Transverse colon (tissue), 4 donors: ENCODE measurements around the gene N4BP2. TPM values are rescaled to one million over a fixed set of nuclear protein-coding genes. Genes with fewer than 3 reads are reported as not detected.

Experiments used
- DNase-seq: peaks from one replicate; pipeline ENCODE4 v3.0.0-alpha.2; 2019
- H3K27ac ChIP-seq, 4 donors: fragments of 200-600 bp; sonication (generic); 2 replicates each; pipeline ENCODE4 v1.5.1; 2016 to 2018; ENCODE audit warnings: inconsistent platforms in 4 of 4
- H3K27me3 ChIP-seq: fragments of 200-600 bp; sonication (generic); 2 replicates; pipeline ENCODE4 v1.5.1; 2017; ENCODE audit warnings: inconsistent platforms
- H3K36me3 ChIP-seq, 4 donors: fragments of 200-600 bp; sonication (generic); 2 replicates each; pipeline ENCODE4 v1.5.1; 2017 to 2019; ENCODE audit warnings: inconsistent platforms in 4 of 4
- H3K4me1 ChIP-seq, 4 donors: fragments of 200-600 bp; sonication (generic); 2 replicates each; pipeline ENCODE4 v1.5.1; 2017 to 2020; ENCODE audit warnings: inconsistent platforms in 4 of 4
- H3K4me3 ChIP-seq, 4 donors: fragments of 200-600 bp; sonication (generic); 1 replicate in 1 of 4; 2 replicates in 3 of 4; pipeline versions ENCODE4 v1.5.1 to v1.6.1; 2017 to 2019; ENCODE audit warnings: inconsistent platforms in 4 of 4
- H3K9me3 ChIP-seq, 2 donors: fragments of 200-600 bp; sonication (generic); 2 replicates each; pipeline ENCODE4 v1.5.1; 2017 to 2019; ENCODE audit warnings: inconsistent platforms in 2 of 2
- EP300 ChIP-seq: sonication (generic); formaldehyde crosslinking; IDR thresholded peaks from one replicate; pipeline ENCODE4 v1.6.1; 2017; ENCODE audit warnings: antibody characterized with exemption, low read depth
- POLR2A ChIP-seq: fragments of 450-650 bp; IDR thresholded peaks from one replicate; pipeline ENCODE4 v1.6.1; 2016; ENCODE audit warnings: antibody characterized with exemption, mild to moderate bottlenecking, moderate library complexity
- POLR2AphosphoS5 ChIP-seq, 3 donors: sonication (generic); formaldehyde crosslinking; IDR thresholded peaks; one replicate each; pipeline ENCODE4 v1.6.1; 2016; ENCODE audit warnings: antibody characterized with exemption in 3 of 3
- WGBS, 2 donors: methylation state at CpG; one replicate each; pipeline ENCODE4 v1.1.5; 2018; ENCODE audit warnings: low coverage in 1 of 2; 5-methylcytosine and 5-hydroxymethylcytosine counted together
- in situ Hi-C, 4 donors: fragments of 200-750 bp; cut with MboI; loops; one replicate each; pipeline versions ENCODE4 v1.15.0 to v1.15.1; 2017; ENCODE audit warnings: low sequenced_read_pairs in 3 of 4, low pct_ligation_motif_present in 1 of 4, low pct_unique_long_range_greater_than_20kb in 1 of 4
- intact Hi-C: fragments of 100-400 bp; cut with DNase I; formaldehyde crosslinking; loops from one replicate; pipeline ENCODE4 v1.15.1; 2023; ENCODE audit warnings: low total_unique reads
- total RNA-seq, 4 donors: library from RNA; depleted of rRNA; stranded (reverse); fragments of >200 nt; gene quantifications; one replicate each; pipeline ENCODE4 v1.1.0, GENCODE V29; 2016
- TF ChIP-seq, protein P1 (sequence below), 5 experiments: fragments of 200-600 bp in 3 of 5; fragments of 450-650 bp in 2 of 5; sonication (generic) in 3 of 5; IDR thresholded peaks; 1 replicate in 2 of 5; 2 replicates in 3 of 5; pipeline ENCODE4 v1.5.1; 2016 to 2017; ENCODE audit warnings: antibody characterized with exemption in 5 of 5, inconsistent platforms in 3 of 5, mild to moderate bottlenecking in 2 of 5, moderate library complexity in 1 of 5

Gene N4BP2
- total RNA-seq, 4 donors from 2014 or later, result 7.9 to 19.5 (median 12.5) TPM

DNA sequence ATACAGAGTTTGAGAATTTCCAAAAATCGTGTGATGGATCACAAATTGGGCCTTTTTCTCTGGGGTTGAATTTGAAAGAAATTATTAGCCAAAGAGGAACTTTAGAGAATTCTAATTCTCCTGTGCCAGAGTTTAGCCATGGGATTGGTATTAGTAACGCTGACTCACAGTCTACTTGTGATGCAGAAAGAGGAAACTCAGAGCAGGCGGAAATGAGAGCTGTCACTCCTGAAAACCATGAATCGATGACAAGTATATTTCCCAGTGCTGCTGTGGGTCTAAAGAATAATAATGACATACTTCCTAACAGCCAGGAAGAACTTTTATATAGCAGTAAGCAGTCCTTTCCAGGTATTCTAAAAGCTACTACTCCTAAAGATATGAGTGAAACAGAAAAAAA, 64.9 kb downstream of the N4BP2 start:
- intact Hi-C loops (no loop called here), in situ Hi-C loops (no loop called here)
- TF ChIP-seq EP300 (no peak), POLR2AphosphoS5 (IDR thresholded peaks at IDR 0.05) (no peak), POLR2A (no peak)
- TF ChIP-seq, protein P1, sequence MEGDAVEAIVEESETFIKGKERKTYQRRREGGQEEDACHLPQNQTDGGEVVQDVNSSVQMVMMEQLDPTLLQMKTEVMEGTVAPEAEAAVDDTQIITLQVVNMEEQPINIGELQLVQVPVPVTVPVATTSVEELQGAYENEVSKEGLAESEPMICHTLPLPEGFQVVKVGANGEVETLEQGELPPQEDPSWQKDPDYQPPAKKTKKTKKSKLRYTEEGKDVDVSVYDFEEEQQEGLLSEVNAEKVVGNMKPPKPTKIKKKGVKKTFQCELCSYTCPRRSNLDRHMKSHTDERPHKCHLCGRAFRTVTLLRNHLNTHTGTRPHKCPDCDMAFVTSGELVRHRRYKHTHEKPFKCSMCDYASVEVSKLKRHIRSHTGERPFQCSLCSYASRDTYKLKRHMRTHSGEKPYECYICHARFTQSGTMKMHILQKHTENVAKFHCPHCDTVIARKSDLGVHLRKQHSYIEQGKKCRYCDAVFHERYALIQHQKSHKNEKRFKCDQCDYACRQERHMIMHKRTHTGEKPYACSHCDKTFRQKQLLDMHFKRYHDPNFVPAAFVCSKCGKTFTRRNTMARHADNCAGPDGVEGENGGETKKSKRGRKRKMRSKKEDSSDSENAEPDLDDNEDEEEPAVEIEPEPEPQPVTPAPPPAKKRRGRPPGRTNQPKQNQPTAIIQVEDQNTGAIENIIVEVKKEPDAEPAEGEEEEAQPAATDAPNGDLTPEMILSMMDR (IDR thresholded peaks at IDR 0.05), result no peak
- Histone ChIP-seq H3K36me3 (peaks cover 0 to 5% (median 0%) of the 10 kb centered on the region in 4 donors), H3K27ac (no peak overlapping the region), H3K9me3 (no peaks in the 10 kb centered on the region), H3K4me3 (no peak overlapping the region), H3K4me1 (no peaks in the 10 kb centered on the region), H3K27me3 (no peaks in the 10 kb centered on the region)
- no peak for DNase-seq
- 70 to 71% methylated on average over 4 of the region's 4 CpGs for WGBS, 2 donors

DNA sequence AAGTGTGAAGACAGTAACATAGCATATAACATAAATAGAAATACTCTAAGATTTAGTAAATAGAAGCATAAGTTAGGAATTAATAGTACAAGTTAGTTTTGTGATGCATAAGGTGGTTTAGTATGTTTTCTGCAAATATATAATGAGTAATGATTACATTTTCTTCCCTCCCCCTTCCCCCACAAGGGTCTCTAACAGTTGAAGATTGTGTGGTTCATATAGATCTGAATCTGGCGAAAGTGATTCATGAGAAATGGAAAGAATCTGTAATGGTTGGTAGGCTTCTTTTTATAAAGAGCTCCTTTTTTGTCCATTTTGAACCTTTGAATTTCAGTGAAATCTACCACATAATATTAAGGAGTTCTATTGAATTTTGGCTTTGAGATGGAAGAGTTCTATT, 66.3 kb downstream of the N4BP2 start:
- no peak for TF ChIP-seq POLR2A
- TF ChIP-seq, protein P1 (IDR thresholded peaks at IDR 0.05), result no peak
- no peak for TF ChIP-seq EP300
- TF ChIP-seq POLR2AphosphoS5 (IDR thresholded peaks at IDR 0.05), result no peak
- peaks cover 0 to 5% (median 0%) of the 10 kb centered on the region in 4 donors for H3K36me3 ChIP-seq
- H3K27ac ChIP-seq, result no peak overlapping the region
- no peak overlapping the region for H3K4me3 ChIP-seq
- no peak for DNase-seq
- H3K4me1 ChIP-seq, result no peaks in the 10 kb centered on the region
- 80 to 90% methylated on average over 1 of the region's 1 CpG for WGBS, 2 donors
- in situ Hi-C loops (no loop called here), intact Hi-C loops (no loop called here)
- H3K9me3 ChIP-seq, result no peaks in the 10 kb centered on the region
- H3K27me3 ChIP-seq, result no peaks in the 10 kb centered on the region

DNA sequence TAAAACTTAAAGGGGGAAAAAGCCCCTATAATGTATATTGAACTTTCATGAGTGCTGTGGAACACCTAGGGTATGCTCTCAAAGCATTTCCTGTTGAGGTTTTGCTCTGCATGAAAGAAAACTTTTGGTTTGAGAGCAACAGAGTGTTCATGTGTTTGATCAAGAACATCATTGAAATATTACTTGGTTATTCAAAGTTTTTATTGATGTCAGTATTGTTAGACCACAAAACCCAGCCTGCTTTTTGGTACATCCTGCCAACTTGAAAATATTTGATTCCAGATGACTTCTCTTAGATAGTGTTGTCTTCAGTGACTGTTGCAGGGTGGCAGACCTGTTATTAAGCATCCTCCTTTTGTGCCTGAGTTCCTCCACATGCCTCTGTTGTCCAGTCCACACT, 68.0 kb downstream of the N4BP2 start:
- in situ Hi-C loops, result no loop called here
- Histone ChIP-seq H3K27me3 (no peaks in the 10 kb centered on the region), H3K36me3 (peaks cover 0 to 1% (median 0%) of the 10 kb centered on the region in 4 donors), H3K4me3 (no peak overlapping the region), H3K4me1 (no peaks in the 10 kb centered on the region), H3K27ac (no peak overlapping the region), H3K9me3 (no peaks in the 10 kb centered on the region)
- no peak for DNase-seq
- TF ChIP-seq EP300, result no peak
- TF ChIP-seq, protein P1 (IDR thresholded peaks at IDR 0.05), result no peak
- TF ChIP-seq POLR2AphosphoS5 (IDR thresholded peaks at IDR 0.05), result no peak
- no peak for TF ChIP-seq POLR2A
- intact Hi-C loops, result no loop called here

DNA sequence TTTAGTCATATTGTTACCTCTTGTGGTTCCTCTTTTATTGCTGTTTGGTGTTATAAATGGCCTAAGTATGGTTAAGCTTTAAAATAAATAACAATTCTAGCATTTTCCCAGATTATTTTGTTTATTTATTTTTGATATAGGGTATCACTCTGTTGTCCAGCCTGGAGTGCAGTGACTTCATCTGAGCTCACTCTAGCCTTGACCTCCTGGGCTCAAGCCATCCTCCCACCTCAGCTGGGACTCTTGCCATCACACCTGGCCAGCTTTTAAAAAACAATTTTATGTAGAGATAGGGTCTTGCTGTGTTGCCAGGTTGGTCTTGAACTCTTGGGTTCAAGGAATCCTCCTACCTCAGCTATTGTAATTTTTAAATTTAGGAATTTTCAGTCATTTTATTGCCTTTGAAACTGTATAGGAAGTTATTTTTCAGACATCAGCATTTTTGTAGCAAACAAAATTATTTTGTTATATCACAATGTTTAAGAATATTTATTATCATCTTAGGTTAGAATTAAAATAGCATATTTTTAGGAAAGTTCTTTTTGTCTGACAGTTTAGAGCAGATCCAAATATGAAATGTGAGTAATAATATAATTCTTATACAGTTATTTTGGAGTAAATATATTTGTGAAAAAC, 73.9 kb downstream of the N4BP2 start:
- in situ Hi-C loops (no loop called here), intact Hi-C loops (no loop called here)
- Histone ChIP-seq H3K4me1 (no peaks in the 10 kb centered on the region), H3K9me3 (no peaks in the 10 kb centered on the region), H3K4me3 (no peak overlapping the region), H3K36me3 (peaks cover 0 to 1% (median 0%) of the 10 kb centered on the region in 4 donors), H3K27me3 (no peaks in the 10 kb centered on the region), H3K27ac (no peak overlapping the region)
- TF ChIP-seq POLR2A, result no peak
- no peak for TF ChIP-seq POLR2AphosphoS5 (IDR thresholded peaks at IDR 0.05)
- TF ChIP-seq EP300, result no peak
- TF ChIP-seq, protein P1 (IDR thresholded peaks at IDR 0.05), result no peak
- no peak for DNase-seq
